Liver (tissue), 3 donors: ENCODE data around the gene SF3B3.

Source experiments
- GABPA ChIP-seq, 2 donors: IDR thresholded peaks in 1 of 2; conservative IDR thresholded peaks in 1 of 2; 2 replicates each; pipeline ENCODE4 v1.6.1; 2016; ENCODE audit warnings: antibody characterized with exemption in 2 of 2, mild to moderate bottlenecking in 1 of 2, moderate library complexity in 1 of 2
- JUND ChIP-seq, 2 donors: IDR thresholded peaks; 2 replicates each; pipeline ENCODE4 v1.6.1; 2016; ENCODE audit warnings: antibody characterized with exemption in 2 of 2
- RAD21 ChIP-seq, 2 donors: IDR thresholded peaks; 2 replicates each; pipeline ENCODE4 v1.6.1; 2016; ENCODE audit warnings: antibody characterized with exemption in 2 of 2, mild to moderate bottlenecking in 2 of 2
- RXRA ChIP-seq, 2 donors: IDR thresholded peaks; 2 replicates each; pipeline ENCODE4 v1.6.1; 2017 to 2018; ENCODE audit warnings: antibody characterized with exemption in 2 of 2, mild to moderate bottlenecking in 1 of 2
- SP1 ChIP-seq: IDR thresholded peaks from 2 replicates; pipeline ENCODE4 v1.6.1; 2018; ENCODE audit warnings: antibody characterized with exemption, mild to moderate bottlenecking
- TAF1 ChIP-seq: conservative IDR thresholded peaks from 2 replicates; pipeline ENCODE4 v1.6.1; 2016; ENCODE audit warnings: antibody characterized with exemption, mild to moderate bottlenecking
- TF ChIP-seq, protein P1 (sequence below): IDR thresholded peaks from 2 replicates; pipeline ENCODE4 v1.6.1; 2016; ENCODE audit warnings: antibody characterized with exemption
- TF ChIP-seq, protein P2 (sequence below): fragments of 150-350 bp; IDR thresholded peaks from 2 replicates; pipeline ENCODE4 v1.5.1; 2017; ENCODE audit warnings: improper control_type of control experiment, low read depth, low read length; ENCODE audit not compliant: missing input control
- TF ChIP-seq, protein P3 (sequence below): IDR thresholded peaks from 2 replicates; pipeline ENCODE4 v1.6.1; 2016; ENCODE audit warnings: antibody characterized with exemption
- TF ChIP-seq, protein P4 (sequence below): IDR thresholded peaks from 2 replicates; pipeline ENCODE4 v1.6.1; 2016; ENCODE audit warnings: antibody characterized with exemption, mild to moderate bottlenecking
- TF ChIP-seq, protein P5 (sequence below): IDR thresholded peaks from 2 replicates; pipeline ENCODE4 v1.6.1; 2016; ENCODE audit warnings: antibody characterized with exemption
- donor health status: healthy.
- donor health status: healthy.

DNA sequence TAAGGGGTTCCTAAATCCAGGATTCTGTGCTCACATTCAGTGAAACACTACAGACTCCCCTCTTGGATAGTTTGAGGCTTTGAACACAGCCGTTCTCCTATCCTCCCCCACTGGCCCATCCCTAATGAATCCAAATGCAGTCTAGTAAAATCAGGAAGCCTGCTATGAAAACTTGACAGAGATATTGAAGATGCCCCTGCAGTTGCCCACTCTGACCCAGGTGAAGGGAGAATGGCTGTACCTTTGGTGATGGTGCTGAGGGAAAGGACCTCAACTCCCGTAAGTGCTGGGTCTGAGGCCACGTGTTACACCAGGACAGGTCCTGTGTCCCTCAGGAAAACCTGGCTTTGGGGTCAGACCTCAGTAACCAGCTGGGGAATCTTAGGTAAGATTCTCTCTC, 54.4 kb downstream of the SF3B3 start:
- TF ChIP-seq, protein P1, sequence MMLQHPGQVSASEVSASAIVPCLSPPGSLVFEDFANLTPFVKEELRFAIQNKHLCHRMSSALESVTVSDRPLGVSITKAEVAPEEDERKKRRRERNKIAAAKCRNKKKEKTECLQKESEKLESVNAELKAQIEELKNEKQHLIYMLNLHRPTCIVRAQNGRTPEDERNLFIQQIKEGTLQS = no peak
- TF ChIP-seq, protein P2, sequence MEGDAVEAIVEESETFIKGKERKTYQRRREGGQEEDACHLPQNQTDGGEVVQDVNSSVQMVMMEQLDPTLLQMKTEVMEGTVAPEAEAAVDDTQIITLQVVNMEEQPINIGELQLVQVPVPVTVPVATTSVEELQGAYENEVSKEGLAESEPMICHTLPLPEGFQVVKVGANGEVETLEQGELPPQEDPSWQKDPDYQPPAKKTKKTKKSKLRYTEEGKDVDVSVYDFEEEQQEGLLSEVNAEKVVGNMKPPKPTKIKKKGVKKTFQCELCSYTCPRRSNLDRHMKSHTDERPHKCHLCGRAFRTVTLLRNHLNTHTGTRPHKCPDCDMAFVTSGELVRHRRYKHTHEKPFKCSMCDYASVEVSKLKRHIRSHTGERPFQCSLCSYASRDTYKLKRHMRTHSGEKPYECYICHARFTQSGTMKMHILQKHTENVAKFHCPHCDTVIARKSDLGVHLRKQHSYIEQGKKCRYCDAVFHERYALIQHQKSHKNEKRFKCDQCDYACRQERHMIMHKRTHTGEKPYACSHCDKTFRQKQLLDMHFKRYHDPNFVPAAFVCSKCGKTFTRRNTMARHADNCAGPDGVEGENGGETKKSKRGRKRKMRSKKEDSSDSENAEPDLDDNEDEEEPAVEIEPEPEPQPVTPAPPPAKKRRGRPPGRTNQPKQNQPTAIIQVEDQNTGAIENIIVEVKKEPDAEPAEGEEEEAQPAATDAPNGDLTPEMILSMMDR = no peak
- TF ChIP-seq, protein P3, sequence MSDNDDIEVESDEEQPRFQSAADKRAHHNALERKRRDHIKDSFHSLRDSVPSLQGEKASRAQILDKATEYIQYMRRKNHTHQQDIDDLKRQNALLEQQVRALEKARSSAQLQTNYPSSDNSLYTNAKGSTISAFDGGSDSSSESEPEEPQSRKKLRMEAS = no peak
- TF ChIP-seq GABPA (IDR thresholded peaks at IDR 0.05 in 1 of 2, conservative IDR thresholded peaks at IDR 0.05 in 1 of 2) (no peak), RAD21 (IDR thresholded peaks at IDR 0.05) (no peak), JUND (IDR thresholded peaks at IDR 0.05) (no peak), SP1 (no peak), RXRA (IDR thresholded peaks at IDR 0.05) (no peak), TAF1 (no peak)
- TF ChIP-seq, protein P4, sequence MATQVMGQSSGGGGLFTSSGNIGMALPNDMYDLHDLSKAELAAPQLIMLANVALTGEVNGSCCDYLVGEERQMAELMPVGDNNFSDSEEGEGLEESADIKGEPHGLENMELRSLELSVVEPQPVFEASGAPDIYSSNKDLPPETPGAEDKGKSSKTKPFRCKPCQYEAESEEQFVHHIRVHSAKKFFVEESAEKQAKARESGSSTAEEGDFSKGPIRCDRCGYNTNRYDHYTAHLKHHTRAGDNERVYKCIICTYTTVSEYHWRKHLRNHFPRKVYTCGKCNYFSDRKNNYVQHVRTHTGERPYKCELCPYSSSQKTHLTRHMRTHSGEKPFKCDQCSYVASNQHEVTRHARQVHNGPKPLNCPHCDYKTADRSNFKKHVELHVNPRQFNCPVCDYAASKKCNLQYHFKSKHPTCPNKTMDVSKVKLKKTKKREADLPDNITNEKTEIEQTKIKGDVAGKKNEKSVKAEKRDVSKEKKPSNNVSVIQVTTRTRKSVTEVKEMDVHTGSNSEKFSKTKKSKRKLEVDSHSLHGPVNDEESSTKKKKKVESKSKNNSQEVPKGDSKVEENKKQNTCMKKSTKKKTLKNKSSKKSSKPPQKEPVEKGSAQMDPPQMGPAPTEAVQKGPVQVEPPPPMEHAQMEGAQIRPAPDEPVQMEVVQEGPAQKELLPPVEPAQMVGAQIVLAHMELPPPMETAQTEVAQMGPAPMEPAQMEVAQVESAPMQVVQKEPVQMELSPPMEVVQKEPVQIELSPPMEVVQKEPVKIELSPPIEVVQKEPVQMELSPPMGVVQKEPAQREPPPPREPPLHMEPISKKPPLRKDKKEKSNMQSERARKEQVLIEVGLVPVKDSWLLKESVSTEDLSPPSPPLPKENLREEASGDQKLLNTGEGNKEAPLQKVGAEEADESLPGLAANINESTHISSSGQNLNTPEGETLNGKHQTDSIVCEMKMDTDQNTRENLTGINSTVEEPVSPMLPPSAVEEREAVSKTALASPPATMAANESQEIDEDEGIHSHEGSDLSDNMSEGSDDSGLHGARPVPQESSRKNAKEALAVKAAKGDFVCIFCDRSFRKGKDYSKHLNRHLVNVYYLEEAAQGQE = no peak
- TF ChIP-seq, protein P5, sequence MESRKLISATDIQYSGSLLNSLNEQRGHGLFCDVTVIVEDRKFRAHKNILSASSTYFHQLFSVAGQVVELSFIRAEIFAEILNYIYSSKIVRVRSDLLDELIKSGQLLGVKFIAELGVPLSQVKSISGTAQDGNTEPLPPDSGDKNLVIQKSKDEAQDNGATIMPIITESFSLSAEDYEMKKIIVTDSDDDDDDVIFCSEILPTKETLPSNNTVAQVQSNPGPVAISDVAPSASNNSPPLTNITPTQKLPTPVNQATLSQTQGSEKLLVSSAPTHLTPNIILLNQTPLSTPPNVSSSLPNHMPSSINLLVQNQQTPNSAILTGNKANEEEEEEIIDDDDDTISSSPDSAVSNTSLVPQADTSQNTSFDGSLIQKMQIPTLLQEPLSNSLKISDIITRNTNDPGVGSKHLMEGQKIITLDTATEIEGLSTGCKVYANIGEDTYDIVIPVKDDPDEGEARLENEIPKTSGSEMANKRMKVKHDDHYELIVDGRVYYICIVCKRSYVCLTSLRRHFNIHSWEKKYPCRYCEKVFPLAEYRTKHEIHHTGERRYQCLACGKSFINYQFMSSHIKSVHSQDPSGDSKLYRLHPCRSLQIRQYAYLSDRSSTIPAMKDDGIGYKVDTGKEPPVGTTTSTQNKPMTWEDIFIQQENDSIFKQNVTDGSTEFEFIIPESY = no peak
